PC-9 (cell line): ENCODE measurements around the gene KCNG4. TPM values are rescaled to one million over a fixed set of nuclear protein-coding genes. Genes with fewer than 3 reads are reported as not detected.

ENCODE experiments used
- BruUV-seq: library from RNA; stranded (reverse); fragments of 400-500 nt; replicated peaks from 2 replicates; lab custom pipeline; 2021; lab: Mats Ljungman, UMichigan
- CTCF ChIA-PET: fragments of 300-600 bp; sonication (Branson Sonifier 250); formaldehyde crosslinking; loops from one replicate; lab custom pipeline; 2022; ENCODE audit warnings: antibody characterized with exemption; lab: Charles Lee
- POLR2A ChIA-PET: fragments of 300-600 bp; sonication (Branson Sonifier 250); formaldehyde crosslinking; loops from one replicate; lab custom pipeline; 2022; ENCODE audit warnings: antibody characterized with exemption; ENCODE audit not compliant: unreplicated experiment; lab: Charles Lee
- DNase-seq, 2 experiments: peaks; one replicate each; pipeline versions ENCODE4 v3.0.0 to v3.0.0-alpha.2; 2015 to 2022; ENCODE audit warnings: mixed read lengths in 1 of 2
- H2AFZ ChIP-seq: fragments of 200-600 bp; sonication (generic); 2 replicates; pipeline ENCODE4 v1.8.1; 2017; ENCODE audit warnings: antibody characterized with exemption
- H3F3A ChIP-seq: fragments of 200-600 bp; sonication (generic); 2 replicates; pipeline ENCODE4 v1.8.1; 2017; ENCODE audit warnings: antibody characterized with exemption, mild to moderate bottlenecking, low read depth; ENCODE audit not compliant: insufficient read depth
- H3K27ac ChIP-seq: fragments of 200-600 bp; sonication (generic); 2 replicates; pipeline ENCODE4 v1.6.1; 2016; ENCODE audit warnings: mixed run types
- H3K27me3 ChIP-seq: fragments of 200-600 bp; sonication (generic); 2 replicates; pipeline ENCODE4 v1.6.1; 2016; ENCODE audit warnings: low read depth, mixed run types; ENCODE audit not compliant: insufficient read depth
- H3K36me3 ChIP-seq: fragments of 200-600 bp; sonication (generic); 2 replicates; pipeline ENCODE4 v1.6.1; 2016; ENCODE audit warnings: low read depth, mixed run types
- H3K4me1 ChIP-seq: fragments of 200-600 bp; sonication (generic); replicated peaks from 2 replicates; pipeline ENCODE4 v1.6.1; 2016; ENCODE audit warnings: mixed run types; ENCODE audit not compliant: insufficient read depth
- H3K4me2 ChIP-seq: fragments of 200-600 bp; sonication (generic); 2 replicates; pipeline ENCODE4 v1.6.1; 2017; ENCODE audit warnings: mixed run types
- H3K4me3 ChIP-seq: fragments of 200-600 bp; sonication (generic); 2 replicates; pipeline ENCODE4 v1.6.1; 2016; ENCODE audit warnings: mixed run types
- H3K79me2 ChIP-seq: fragments of 200-600 bp; sonication (generic); 2 replicates; pipeline ENCODE4 v1.6.1; 2017; ENCODE audit warnings: low read depth, mixed run types
- H3K9me2 ChIP-seq: fragments of 200-600 bp; sonication (generic); 2 replicates; pipeline ENCODE4 v1.8.1; 2017; ENCODE audit warnings: mild to moderate bottlenecking; ENCODE audit not compliant: insufficient read depth
- H3K9me3 ChIP-seq: fragments of 200-600 bp; sonication (generic); 2 replicates; pipeline ENCODE4 v1.8.1; 2016; ENCODE audit warnings: low read depth; ENCODE audit not compliant: insufficient read depth
- H4K20me1 ChIP-seq: fragments of 200-600 bp; sonication (generic); 2 replicates; pipeline ENCODE4 v1.8.1; 2017; ENCODE audit not compliant: insufficient read depth
- CTCF ChIP-seq: fragments of 200-600 bp; sonication (generic); conservative IDR thresholded peaks from 2 replicates; pipeline ENCODE4 v1.6.1; 2017; ENCODE audit warnings: mixed run types, antibody characterized with exemption, mild to moderate bottlenecking, moderate library complexity
- EZH2 ChIP-seq: fragments of 200-600 bp; sonication (generic); IDR thresholded peaks from 2 replicates; pipeline ENCODE4 v1.8.0; 2017; ENCODE audit warnings: antibody characterized with exemption, low read depth
- intact Hi-C: fragments of 100-400 bp; cut with micrococcal nuclease; formaldehyde crosslinking; loops from one replicate; pipeline ENCODE4 v1.10.0; 2022; ENCODE audit not compliant: unreplicated experiment
- total RNA-seq: library from RNA; stranded (reverse); gene quantifications from 2 replicates; pipeline ENCODE4 v1.2.3, GENCODE V29; 2021

Gene KCNG4
- total RNA-seq, 1 experiment from 2014 or later = not detected

DNA sequence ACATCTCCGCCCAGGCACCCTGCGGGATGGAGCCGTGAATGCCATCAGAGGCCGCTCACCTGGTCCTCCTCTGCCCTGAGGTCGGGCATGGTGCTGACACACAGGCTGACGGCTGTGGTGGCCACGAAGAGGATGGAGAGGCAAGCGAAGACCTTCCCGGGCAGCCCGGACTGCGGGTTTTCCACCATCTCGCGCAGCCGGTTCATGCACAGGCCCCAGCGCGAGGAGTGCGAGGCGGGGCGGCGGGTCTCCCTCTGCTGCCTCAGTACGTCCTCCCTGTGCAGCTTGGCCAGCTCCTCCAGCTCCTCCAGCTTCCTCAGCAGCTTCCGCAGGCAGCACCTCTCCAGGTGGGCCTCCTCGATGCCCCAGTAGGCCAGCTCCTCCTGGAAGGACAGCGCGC, 3.1 kb downstream of the KCNG4 start:
- Histone ChIP-seq H3K27me3 (no peaks in the 10 kb centered on the region), H3K4me3 (no peak overlapping the region), H3K27ac (no peak overlapping the region), H2AFZ (no peak overlapping the region), H3K9me2 (no peaks in the 10 kb centered on the region), H3K4me1 (no peaks in the 10 kb centered on the region), H3F3A (no peaks in the 10 kb centered on the region; the same call in 1 of the 2 replicates), H3K9me3 (no peaks in the 10 kb centered on the region), H4K20me1 (no peaks in the 10 kb centered on the region), H3K79me2 (no peaks in the 10 kb centered on the region), H3K4me2 (no peak overlapping the region), H3K36me3 (no peaks in the 10 kb centered on the region)
- no peak for DNase-seq
- TF ChIP-seq CTCF (no peak), EZH2 (no peak)
- no TSS peak for BruUV-seq
- CTCF ChIA-PET = no interaction called here
- POLR2A ChIA-PET = no interaction called here
- intact Hi-C loops = no loop called here

DNA sequence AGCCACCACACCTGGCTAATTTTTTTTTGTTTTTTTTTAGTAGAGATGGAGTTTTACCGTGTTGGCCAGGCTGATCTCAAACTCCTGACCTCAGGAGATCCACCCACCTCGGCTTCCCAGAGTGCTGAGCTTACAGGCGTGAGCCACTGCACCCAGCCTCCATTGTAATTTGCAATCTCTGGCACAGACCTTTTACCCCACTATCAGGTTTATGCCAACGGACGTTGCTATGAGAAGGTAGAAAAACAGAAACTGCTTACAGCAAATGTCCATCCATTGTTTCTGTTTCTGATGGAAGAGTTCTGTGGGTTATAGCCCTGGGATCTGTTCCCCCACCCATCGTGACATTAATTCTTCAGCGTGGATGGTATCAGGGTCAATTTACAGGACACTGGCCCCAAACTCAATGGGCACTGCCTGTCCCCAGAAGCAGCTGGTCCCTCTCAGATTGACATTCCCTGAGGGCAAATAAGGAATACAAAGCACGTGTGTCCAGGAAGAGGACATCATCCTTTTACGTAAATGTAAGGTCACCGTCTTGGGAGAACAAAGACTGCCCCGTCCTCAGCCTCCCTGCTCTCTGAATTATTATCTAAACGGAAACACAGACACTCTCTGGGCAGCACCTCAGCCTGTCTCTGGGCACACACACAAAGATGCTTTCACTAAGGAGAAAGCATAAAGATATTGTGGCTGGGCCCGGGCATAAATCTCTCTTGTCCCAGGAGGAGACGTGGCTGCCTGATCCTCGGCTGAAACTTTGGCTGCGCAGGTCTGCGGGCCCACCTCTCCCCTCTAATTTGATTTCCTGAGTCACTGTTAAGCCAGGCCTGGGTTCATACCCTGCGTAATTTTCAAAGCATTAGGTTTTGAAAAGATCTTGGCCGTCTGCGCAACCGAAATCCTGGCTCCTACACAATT, 5.2 kb downstream of the KCNG4 start:
- CTCF ChIA-PET = no interaction called here

GRCh38 chr16:84233748-84234147, 6.1 kb downstream of the KCNG4 start:
- H3K36me3 ChIP-seq = no peaks in the 10 kb centered on the region
- H3K4me3 ChIP-seq = no peak overlapping the region
- H3K4me1 ChIP-seq = peaks cover 3% of the 10 kb centered on the region
- no peak for DNase-seq
- H4K20me1 ChIP-seq = no peaks in the 10 kb centered on the region
- TF ChIP-seq EZH2 (no peak), CTCF (no peak)
- POLR2A ChIA-PET = no interaction called here
- no peaks in the 10 kb centered on the region for H3K9me2 ChIP-seq
- no TSS peak for BruUV-seq
- H3K27me3 ChIP-seq = no peaks in the 10 kb centered on the region
- CTCF ChIA-PET = no interaction called here
- intact Hi-C loops = no loop called here
- peaks cover 11% of the 10 kb centered on the region; the same call in 1 of the 2 replicates for H3F3A ChIP-seq
- H3K9me3 ChIP-seq = no peaks in the 10 kb centered on the region
- no peak overlapping the region for H2AFZ ChIP-seq
- no peak overlapping the region for H3K4me2 ChIP-seq
- H3K79me2 ChIP-seq = no peaks in the 10 kb centered on the region
- no peak overlapping the region for H3K27ac ChIP-seq

More for the DNA sequence above, 5.2 kb downstream of the KCNG4 start:
- H3F3A ChIP-seq = peaks cover 3% of the 10 kb centered on the region
- peak in 1 of 2 experiments; percentile 6 for DNase-seq
- no peak overlapping the region for H3K27ac ChIP-seq
- no peaks in the 10 kb centered on the region for H3K27me3 ChIP-seq
- H3K9me2 ChIP-seq = no peaks in the 10 kb centered on the region
- POLR2A ChIA-PET = no interaction called here
- intact Hi-C loops = no loop called here
- H4K20me1 ChIP-seq = no peaks in the 10 kb centered on the region
- no peak overlapping the region for H2AFZ ChIP-seq
- H3K4me2 ChIP-seq = no peak overlapping the region
- H3K79me2 ChIP-seq = no peaks in the 10 kb centered on the region
- no TSS peak for BruUV-seq
- H3K4me1 ChIP-seq = no peaks in the 10 kb centered on the region
- no peaks in the 10 kb centered on the region for H3K36me3 ChIP-seq
- no peak for TF ChIP-seq CTCF
- no peak for TF ChIP-seq EZH2
- no peaks in the 10 kb centered on the region for H3K9me3 ChIP-seq
- no peak overlapping the region for H3K4me3 ChIP-seq
